HG03060 (cell line): ENCODE data around the gene CLMN.

Experiments
- ATAC-seq: cut with Tn5 transposase; IDR thresholded peaks from one replicate; pipeline ENCODE4 v1.9.1; 2021; ENCODE audit warnings: low read depth, moderate number of reproducible peaks; ENCODE audit not compliant: unreplicated experiment

Gene CLMN

DNA sequence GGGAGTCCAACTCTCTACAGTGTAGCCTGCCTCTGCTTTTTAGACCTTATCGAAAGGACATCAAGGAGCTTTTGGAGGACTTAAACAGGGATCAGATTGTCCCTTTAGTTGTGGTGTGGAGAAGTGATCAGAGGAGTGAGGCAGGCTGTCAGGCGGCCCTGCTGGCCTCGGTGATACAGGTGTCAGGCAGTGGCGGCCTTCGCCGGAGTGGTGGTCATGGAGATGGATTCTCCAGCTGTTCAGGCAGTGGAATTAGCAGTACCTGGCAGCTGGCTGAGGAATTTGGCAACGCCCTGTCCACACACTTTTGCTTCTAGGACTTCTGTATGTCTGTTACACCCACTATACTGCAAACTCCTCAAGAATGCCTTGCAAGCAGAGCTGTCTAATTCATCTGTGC, 4.2 kb upstream of the CLMN start:
- ATAC-seq: no peak

DNA sequence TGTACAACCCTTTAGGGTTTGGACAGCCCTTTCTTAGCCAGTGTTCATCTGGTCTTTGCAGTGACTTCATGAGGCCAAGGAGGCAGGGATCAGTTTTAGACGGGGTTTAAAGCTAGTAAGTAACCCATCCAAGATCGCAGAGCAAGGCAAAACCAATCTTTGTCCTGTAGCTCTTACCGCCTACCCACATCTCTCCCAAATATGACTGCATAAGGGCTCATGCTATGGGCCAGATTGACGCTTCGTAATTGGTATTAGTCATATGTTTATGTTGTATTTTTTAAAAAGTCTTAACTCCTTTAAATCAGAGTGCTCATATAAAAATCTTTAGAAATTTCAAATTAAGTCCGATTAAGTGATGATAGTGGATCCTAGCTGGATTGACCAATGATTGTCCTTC, 3.7 kb upstream of the CLMN start:
- ATAC-seq: no peak

DNA sequence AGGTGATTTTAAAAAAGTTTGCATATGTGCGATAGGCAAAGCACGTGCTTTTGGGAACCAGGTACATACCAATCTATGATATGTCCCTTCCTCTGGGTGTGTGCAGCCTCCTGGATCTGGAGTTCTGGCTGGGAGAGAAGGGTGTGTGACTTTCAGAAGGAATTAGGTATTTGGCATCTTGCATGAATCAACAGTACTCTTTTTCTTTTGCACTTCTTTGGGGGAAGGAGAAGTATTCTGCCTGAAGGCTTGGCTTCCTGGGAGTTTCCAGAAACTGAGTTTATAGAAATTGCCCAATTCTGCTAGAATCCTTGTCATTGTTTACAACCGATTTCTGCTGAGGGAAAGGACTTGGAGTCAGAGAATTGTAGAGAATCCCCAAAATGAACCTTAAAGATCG, 2.9 kb upstream of the CLMN start:
- ATAC-seq: no peak

DNA sequence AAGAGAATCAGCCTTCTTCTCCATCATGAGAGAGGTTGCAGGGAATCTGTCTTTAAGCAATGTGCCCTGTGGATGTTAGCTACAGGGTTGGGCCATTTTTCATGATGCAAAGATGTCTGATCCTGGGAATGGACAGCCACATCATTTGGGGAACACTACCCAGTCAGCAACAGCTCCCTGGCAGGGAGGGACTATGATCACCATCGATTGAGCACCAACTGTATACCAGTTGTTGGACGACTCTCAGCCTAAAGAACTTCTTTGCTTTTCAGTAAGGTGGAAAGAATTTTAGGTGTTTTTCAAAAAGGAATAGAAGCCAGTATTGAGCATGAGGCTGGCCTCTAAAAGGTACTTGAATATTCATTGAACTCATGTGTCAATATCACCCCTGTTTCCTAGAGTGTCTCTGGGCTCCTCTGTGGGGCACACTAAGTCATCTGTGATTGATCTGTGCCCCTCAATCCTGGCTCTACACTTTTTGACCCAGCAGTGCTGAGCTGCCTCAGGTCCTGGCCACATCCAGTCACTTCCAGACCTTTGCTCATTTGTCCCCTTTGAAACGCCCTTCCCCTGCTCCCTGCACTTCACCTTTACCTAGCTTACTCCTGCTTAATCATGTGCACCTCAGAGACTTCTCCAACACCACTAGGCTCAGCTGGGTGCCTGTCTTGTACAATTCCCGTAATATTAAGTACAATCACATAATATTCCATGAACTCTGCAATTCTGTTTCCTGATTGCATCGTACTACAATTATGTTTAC, 2.2 kb upstream of the CLMN start:
- ATAC-seq: no peak

DNA sequence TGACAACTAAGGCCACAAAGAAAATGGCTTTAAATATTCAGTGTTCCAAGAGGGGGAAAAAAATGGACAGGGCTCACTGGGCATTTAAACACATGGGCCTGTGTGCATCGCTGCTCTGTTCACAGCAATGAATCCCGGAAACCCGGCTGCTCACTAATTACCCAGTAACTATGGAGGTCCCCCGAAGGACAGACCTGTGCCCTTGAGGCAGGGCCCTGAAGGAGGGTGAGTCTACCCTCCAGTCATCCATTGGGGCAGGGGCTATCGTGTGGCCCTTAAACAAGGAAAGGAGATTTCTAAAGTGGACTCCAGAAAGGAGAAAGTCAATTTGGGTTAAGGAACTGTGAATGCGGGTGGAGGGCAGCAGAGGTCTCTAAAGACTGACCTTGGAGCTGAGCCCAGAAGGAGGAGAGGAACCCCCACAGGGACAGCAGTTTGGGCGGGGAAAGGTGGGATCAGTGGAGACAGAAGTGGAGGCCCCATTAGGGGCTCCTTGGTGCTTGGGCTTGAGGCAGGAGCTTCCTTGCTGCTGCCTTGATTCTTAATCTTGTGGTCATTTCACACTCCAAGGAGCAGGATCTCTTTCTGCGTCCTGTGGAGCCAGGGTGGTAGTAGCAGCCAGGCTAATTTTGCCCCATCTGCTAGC, 1.4 kb upstream of the CLMN start:
- no peak for ATAC-seq

DNA sequence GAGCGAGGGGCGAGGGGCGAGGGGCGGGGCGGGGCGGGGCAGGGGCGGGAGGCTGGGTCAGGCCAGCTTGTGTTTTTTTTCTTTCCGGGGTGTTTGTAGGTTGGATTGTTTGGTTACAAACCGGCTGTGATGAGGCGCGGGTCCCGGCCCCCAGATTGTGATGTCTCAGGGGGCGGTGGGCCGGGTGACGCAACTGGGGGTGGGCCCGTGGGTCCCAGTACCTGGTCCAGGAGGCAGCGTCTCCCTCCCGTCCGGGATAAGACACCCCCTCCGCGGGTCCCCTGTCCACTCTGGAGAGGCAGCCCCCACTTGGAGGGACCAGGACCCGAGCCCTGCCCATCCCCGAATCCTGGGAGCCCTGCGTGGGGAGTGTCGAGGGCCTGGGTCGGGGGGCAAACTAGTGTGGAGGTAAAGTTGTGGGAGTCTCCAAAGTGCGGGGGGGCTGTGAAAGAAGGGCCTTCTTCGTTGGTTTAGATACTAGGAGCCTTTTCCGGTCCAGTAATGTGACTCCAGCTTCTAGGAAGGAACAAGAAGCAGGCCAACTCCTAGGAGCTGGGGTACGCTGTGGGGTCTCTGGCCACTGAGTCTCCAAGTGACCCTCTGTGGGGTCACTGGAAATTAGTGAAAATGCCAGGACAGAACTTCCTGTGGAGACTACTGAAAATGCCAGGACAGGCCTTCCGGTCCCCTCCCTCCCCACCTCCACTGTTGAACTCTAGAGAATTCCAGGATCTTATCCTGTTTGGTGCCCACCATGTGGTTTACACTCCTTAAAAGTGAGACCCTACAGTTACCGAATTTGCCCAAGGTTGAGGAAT, 579 bp upstream of the CLMN start:
- ATAC-seq: no peak

GRCh38 chr14:95318399-95319311, 1.1 kb downstream of the CLMN start:
- ATAC-seq: no peak

GRCh38 chr14:95317817-95318343, 1.8 kb downstream of the CLMN start:
- ATAC-seq: no peak

DNA sequence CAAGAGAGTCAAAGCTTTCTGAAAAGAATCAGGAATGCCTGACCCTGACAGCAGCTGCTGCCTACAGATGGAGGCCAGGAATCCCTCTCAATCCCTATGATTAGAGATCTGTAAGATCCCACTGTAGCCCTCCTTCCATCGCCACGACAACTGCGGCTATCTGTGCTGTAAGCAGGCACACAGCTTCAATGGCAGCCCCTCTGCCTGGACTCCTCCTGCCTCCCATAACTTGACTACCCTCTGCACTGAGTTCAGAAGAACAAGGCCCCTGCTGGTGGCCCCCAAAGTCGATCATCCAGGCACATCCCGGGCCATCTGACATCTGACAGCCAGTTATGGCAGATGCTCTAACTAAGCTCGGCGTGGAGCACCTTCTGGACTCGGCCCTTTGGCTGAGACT, 2.9 kb downstream of the CLMN start:
- no peak for ATAC-seq

DNA sequence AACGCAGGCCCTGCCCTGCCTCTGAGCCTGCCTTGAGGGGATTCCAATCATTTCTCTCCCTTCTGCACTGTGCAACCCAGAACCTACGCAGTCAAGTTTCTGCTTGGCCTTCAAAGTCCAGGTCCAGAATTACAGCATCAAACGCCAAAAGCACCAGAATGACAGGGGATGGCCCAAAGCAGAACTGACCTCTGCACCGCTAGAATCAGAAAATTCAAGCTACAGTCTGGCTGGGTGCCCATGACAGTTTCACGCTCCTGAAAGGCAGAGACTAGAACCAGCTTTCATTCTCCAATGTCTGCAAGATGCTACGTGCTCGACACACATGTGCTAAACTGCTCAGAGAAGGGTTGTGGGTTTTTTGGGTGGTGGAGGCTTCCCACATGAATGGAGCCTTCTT, 4.1 kb downstream of the CLMN start:
- no peak for ATAC-seq

- no peak for ATAC-seq
Measured at GRCh38 chr14:95315156-95315555, 4.6 kb downstream of the CLMN start.

DNA sequence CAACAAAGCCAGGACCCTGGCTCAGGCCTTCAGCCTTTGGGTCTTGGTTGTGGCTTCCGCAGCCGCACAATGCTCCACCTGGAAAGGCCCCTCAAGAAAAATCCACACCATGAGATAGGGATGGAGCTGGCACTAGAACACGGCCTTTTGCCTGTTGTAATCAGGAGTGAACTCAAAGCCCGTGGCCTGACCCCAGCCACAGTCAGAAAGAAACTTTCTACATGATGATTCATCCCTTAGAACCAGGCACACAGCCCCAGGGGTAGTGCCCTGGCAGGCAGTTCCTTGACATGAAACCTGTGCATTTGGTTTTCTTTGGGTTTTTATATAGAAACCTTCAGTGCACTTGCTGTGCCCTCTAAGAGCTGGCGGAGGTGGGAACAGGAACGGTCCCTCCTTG, 5.1 kb downstream of the CLMN start:
- ATAC-seq: peak; percentile 77

- ATAC-seq: no peak
Measured at GRCh38 chr14:95313707-95314106, 6.0 kb downstream of the CLMN start.

DNA sequence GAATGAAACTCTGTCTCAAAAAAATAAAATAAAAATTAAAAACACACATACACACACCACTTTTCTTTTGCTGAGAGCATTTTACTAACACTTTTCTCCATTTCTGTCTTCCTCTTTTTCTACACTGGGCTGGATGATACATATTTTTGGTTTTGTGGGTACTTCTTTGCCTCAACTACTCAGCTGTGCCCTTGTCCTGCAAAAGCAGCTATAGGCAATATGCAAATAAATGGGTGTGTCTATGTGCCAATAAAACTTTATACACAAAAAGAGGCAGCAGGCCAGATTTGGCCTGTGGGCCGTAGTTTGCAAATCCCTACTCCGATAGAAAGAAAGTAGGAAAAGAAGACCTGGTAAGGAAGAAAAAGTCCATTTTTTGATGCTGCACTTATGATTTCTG, 6.5 kb downstream of the CLMN start:
- no peak for ATAC-seq

DNA sequence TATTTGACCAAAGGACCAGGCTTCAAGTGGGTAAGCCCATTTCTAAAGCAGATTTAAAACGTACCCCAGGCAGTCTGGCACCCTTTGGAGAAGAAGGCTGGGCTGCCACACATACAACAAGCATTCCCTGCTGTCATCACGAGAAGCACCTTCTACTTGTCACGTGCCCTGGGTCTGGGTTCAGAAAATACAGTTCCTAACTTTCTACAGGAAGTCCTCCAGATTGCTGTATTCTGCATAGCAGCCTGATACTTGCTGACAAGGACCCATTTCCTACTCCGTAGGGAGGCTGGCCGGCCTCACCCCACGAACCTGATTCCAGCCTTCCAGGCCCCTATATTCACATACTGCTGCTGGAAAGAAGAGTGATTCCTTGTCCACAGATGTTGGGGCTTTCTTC, 7.4 kb downstream of the CLMN start:
- no peak for ATAC-seq

DNA sequence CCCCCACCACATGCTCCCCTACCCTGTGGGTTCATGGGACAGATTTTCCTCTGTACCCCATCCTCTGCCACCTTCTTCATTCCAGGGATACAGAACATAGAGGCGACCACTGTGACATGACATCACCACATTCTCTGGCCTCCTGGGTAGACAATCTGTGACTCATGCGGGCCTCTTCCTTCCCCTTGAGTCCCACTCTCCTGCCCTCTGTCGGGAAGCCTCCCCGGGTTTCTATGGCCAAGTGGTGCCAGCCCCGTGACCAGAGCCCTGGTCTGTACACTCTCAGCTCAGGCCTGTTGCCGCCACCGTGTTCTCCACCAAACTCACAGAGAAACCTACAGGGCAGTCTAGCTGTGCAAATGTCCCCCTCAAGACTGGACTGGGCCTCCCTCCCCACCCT, 8.0 kb downstream of the CLMN start:
- ATAC-seq: no peak

DNA sequence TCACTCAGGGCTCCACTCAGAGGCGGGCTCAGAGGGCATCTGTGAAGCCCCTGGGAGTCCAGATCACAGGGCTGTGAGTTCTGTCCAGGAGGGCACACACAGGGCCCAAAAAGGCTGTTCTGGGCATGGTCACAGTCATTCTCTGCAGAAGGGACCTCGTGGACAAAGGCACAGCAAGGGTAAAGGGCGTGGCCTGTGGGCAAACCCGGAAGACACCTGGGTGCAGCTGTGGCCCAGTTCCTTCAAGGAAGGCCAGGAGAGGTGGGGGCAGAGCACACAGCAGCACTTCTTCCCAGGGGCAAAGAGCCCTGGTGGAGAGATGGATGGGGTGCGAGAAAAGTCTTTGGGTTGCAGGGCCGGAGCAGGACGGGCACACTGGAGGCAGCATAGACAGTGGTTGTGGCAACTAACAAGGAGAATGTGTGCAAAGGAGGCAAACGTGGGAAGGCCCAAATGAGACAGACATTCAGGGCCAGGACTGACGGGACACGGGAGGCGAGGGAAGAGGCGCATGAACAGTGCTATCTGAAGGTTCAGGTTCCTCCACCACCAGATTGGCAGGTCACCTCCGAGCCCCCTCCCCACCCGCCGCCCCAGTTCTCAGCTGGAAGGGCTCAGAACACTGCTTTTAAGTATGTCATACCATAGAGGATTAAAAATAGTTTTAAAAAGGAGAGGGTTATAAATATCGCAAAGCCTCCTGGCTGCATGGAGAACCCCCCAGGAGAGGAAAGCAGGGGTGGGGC, 8.9 kb downstream of the CLMN start:
- ATAC-seq: no peak

- no peak for ATAC-seq
Measured at GRCh38 chr14:95309261-95310051, 10.3 kb downstream of the CLMN start.

- ATAC-seq: no peak
Measured at GRCh38 chr14:95308073-95308472, 11.6 kb downstream of the CLMN start.
